HepG2 (cell line): ENCODE results near the gene LYRM2. TPM values are rescaled to one million over a fixed set of nuclear protein-coding genes. Genes with fewer than 3 reads are reported as not detected.

Source experiments
- ATAC-seq: fragments of 200-7000 bp; cut with Tn5 transposase; 3 replicates; pipeline ENCODE4 v1.9.1; 2020; ENCODE audit warnings: mild to moderate bottlenecking, moderate library complexity
- BruUV-seq: library from RNA; stranded (reverse); fragments of 400-500 nt; replicated peaks from 2 replicates; lab custom pipeline; 2021; lab: Mats Ljungman, UMichigan
- CTCF ChIA-PET: fragments of 300-600 bp; formaldehyde crosslinking; extraction: SDS; loops from one replicate; lab custom pipeline; 2021; ENCODE audit warnings: low total read pairs, inconsistent platforms, low intra/inter-chr PET ratio; lab: Yijun Ruan, JAX
- POLR2A ChIA-PET: fragments of 350-600 bp; sonication (Branson Sonifier 250); formaldehyde crosslinking; loops from one replicate; lab custom pipeline; 2020; ENCODE audit warnings: antibody characterized with exemption, inconsistent platforms; lab: Yijun Ruan, JAX
- DNase-seq: peaks from one replicate; pipeline ENCODE4 v3.0.0-alpha.2; 2015; ENCODE audit warnings: low spot score
- FAIRE-seq: peaks from 3 replicates; lab custom pipeline; 2011; peaks lifted over from hg19 to GRCh38; lab: Jason Lieb, UNC
- H2AFZ ChIP-seq: one replicate; pipeline ENCODE4 v1.6.1; 2011; ENCODE audit warnings: low read length, inconsistent platforms
- H3K27ac ChIP-seq: fragments of 300-600 bp; 3 replicates; pipeline ENCODE4 v1.8.0; 2011; ENCODE audit warnings: mixed run types, mild to moderate bottlenecking, mixed read lengths, low read length, inconsistent platforms; ENCODE audit not compliant: insufficient read depth; ENCODE audit errors: extremely low read length
- H3K27me3 ChIP-seq, 2 experiments: fragments of 200-600 bp in 1 of 2; 2 replicates in 1 of 2; 3 replicates in 1 of 2; pipeline versions ENCODE4 v1.6.0 to v1.8.0; 2011; ENCODE audit warnings: low read length in 2 of 2, mild to moderate bottlenecking in 2 of 2, moderate library complexity in 2 of 2, inconsistent platforms in 1 of 2; ENCODE audit not compliant: insufficient read depth in 2 of 2, control insufficient read depth in 1 of 2
- H3K36me3 ChIP-seq, 2 experiments: fragments of 200-600 bp in 1 of 2; replicated peaks in 1 of 2; 2 replicates in 1 of 2; 3 replicates in 1 of 2; pipeline versions ENCODE4 v1.5.1 to v1.8.0; 2011; ENCODE audit warnings: low read length in 2 of 2, inconsistent platforms in 1 of 2; ENCODE audit not compliant: insufficient read depth in 2 of 2, control insufficient read depth in 1 of 2
- H3K4me1 ChIP-seq: 2 replicates; pipeline ENCODE4 v1.5.1; 2012; ENCODE audit warnings: low read length, inconsistent platforms; ENCODE audit not compliant: insufficient read depth
- H3K4me2 ChIP-seq: 2 replicates; pipeline ENCODE4 v1.6.0; 2011; ENCODE audit warnings: low read depth, low read length, inconsistent platforms
- H3K4me3 ChIP-seq, 3 experiments: fragments of 200-600 bp in 1 of 3; sonication (generic), shearing (Covaris generic) in 1 of 3; replicated peaks in 1 of 3; 2 replicates each; pipeline ENCODE4 v1.5.1; 2011 to 2016; ENCODE audit warnings: low read length in 3 of 3, inconsistent platforms in 2 of 3, low read depth in 2 of 3, mild to moderate bottlenecking in 2 of 3, control low read depth in 1 of 3, mixed read lengths in 1 of 3; ENCODE audit not compliant: insufficient read depth in 1 of 3
- H3K79me2 ChIP-seq: one replicate; pipeline ENCODE4 v1.6.1; 2011; ENCODE audit warnings: low read length, inconsistent platforms; ENCODE audit not compliant: insufficient read depth
- H3K9ac ChIP-seq: 2 replicates; pipeline ENCODE4 v1.6.0; 2011; ENCODE audit warnings: mild to moderate bottlenecking, low read depth, low read length, inconsistent platforms; ENCODE audit not compliant: insufficient read depth
- H3K9me3 ChIP-seq: 2 replicates; pipeline ENCODE4 v1.5.1; 2012; ENCODE audit warnings: mild to moderate bottlenecking, low read length
- H4K20me1 ChIP-seq: 2 replicates; pipeline ENCODE4 v1.6.0; 2011; ENCODE audit warnings: inconsistent platforms, mild to moderate bottlenecking, low read length, moderate library complexity; ENCODE audit not compliant: insufficient read depth
- CEBPB ChIP-seq: IDR thresholded peaks from 2 replicates; pipeline ENCODE4 v1.6.1; 2011; ENCODE audit warnings: low read depth, low read length, improper control_type of control experiment, borderline replicate concordance
- CREM ChIP-seq, 2 experiments: sonication (generic) in 1 of 2; formaldehyde crosslinking in 1 of 2; IDR thresholded peaks; 2 replicates each; pipeline versions ENCODE4 v1.4.0 to v1.6.1; 2016 to 2020; ENCODE audit warnings: antibody characterized with exemption in 1 of 2, mild to moderate bottlenecking in 1 of 2, missing genetic modification reagents in 1 of 2
- MAFK ChIP-seq, 2 experiments: IDR thresholded peaks in 1 of 2; conservative IDR thresholded peaks in 1 of 2; 2 replicates each; pipeline ENCODE4 v1.6.1; 2011; ENCODE audit warnings: improper control_type of control experiment in 2 of 2, low read length in 2 of 2
- NPAS2 ChIP-seq: sonication (generic); formaldehyde crosslinking; IDR thresholded peaks from 2 replicates; pipeline ENCODE4 v1.8.0; 2022; ENCODE audit warnings: mild to moderate bottlenecking, missing genetic modification reagents, borderline replicate concordance
- ZNF33A ChIP-seq: sonication (generic); formaldehyde crosslinking; IDR thresholded peaks from 2 replicates; pipeline ENCODE4 v1.5.1; 2020; ENCODE audit warnings: missing genetic modification reagents, mild to moderate bottlenecking, moderate library complexity, borderline replicate concordance
- ZNF44 ChIP-seq: sonication (generic); formaldehyde crosslinking; IDR thresholded peaks from 2 replicates; pipeline ENCODE4 v1.5.1; 2020; ENCODE audit warnings: mild to moderate bottlenecking, missing genetic modification reagents
- ZNF563 ChIP-seq: sonication (generic); formaldehyde crosslinking; IDR thresholded peaks from 2 replicates; pipeline ENCODE4 v1.8.0; 2022; ENCODE audit warnings: mild to moderate bottlenecking, moderate library complexity, missing genetic modification reagents
- ZZZ3 ChIP-seq: sonication (generic); formaldehyde crosslinking; IDR thresholded peaks from 2 replicates; pipeline ENCODE4 v1.4.0; 2020; ENCODE audit warnings: missing genetic modification reagents, mild to moderate bottlenecking, borderline replicate concordance
- WGBS: methylation state at CpG from one replicate; pipeline ENCODE4 v1.1.6; 2017; ENCODE audit warnings: low lambda C conversion rate; 5-methylcytosine and 5-hydroxymethylcytosine counted together
- in situ Hi-C: cut with HindIII; loops from 2 replicates; pipeline ENCODE4 v1.10.0; 2017; ENCODE audit warnings: low pct_unique_long_range_greater_than_20kb; ENCODE audit not compliant: extremely low pct_ligation_motif_present
- intact Hi-C: fragments of 100-400 bp; cut with micrococcal nuclease; formaldehyde crosslinking; loops from one replicate; pipeline ENCODE4 v1.10.0; 2022; ENCODE audit not compliant: unreplicated experiment
- polyA plus RNA-seq, 8 experiments: library from polyadenylated mRNA; depleted of rRNA in 3 of 8; stranded (reverse) in 7 of 8; unstranded in 1 of 8; fragments of >200 nt; fragmentation: Illumina TruSeq in 4 of 8; extraction: Trizol in 4 of 8; gene quantifications; 2 replicates each; pipeline versions ENCODE4 v1.2.1 to v1.2.3, GENCODE V29; 2011 to 2016; ENCODE audit warnings: low read depth in 4 of 8, missing spikeins in 1 of 8, mixed read lengths in 1 of 8; ENCODE audit not compliant: insufficient read depth in 1 of 8
- total RNA-seq, 5 experiments: library from RNA; depleted of rRNA; stranded (reverse); fragments of >200 nt; fragmentation: Illumina TruSeq; extraction: Trizol; gene quantifications; 2 replicates each; pipeline ENCODE4 v1.2.3, GENCODE V29; 2016; ENCODE audit warnings: low read depth in 1 of 5
- TF ChIP-seq, protein P1 (sequence below): sonication (generic); formaldehyde crosslinking; IDR thresholded peaks from 2 replicates; pipeline ENCODE4 v1.5.1; 2020; ENCODE audit warnings: missing genetic modification reagents, mild to moderate bottlenecking, borderline replicate concordance
- TF ChIP-seq, protein P2 (sequence below): sonication (generic); formaldehyde crosslinking; IDR thresholded peaks from 2 replicates; pipeline ENCODE4 v1.9.0; 2022; ENCODE audit warnings: missing genetic modification reagents, mild to moderate bottlenecking, borderline replicate concordance
- TF ChIP-seq, protein P3 (sequence below): sonication (generic); formaldehyde crosslinking; IDR thresholded peaks from 2 replicates; pipeline ENCODE4 v1.4.0; 2020; ENCODE audit warnings: mild to moderate bottlenecking, missing genetic modification reagents
- TF ChIP-seq, protein P4 (sequence below): IDR thresholded peaks from 2 replicates; pipeline ENCODE4 v1.6.1; 2012; ENCODE audit warnings: inconsistent platforms
- TF ChIP-seq, protein P5 (sequence below): sonication (generic); IDR thresholded peaks from 2 replicates; pipeline ENCODE4 v1.6.1; 2016; ENCODE audit warnings: low read depth, borderline replicate concordance

Gene LYRM2
- total and polyA plus RNA-seq, 2 of the 13 experiments (the other 11 are each of a cell fraction or from before 2014, with no cell fraction given) = 17.8 to 32.6 TPM

DNA sequence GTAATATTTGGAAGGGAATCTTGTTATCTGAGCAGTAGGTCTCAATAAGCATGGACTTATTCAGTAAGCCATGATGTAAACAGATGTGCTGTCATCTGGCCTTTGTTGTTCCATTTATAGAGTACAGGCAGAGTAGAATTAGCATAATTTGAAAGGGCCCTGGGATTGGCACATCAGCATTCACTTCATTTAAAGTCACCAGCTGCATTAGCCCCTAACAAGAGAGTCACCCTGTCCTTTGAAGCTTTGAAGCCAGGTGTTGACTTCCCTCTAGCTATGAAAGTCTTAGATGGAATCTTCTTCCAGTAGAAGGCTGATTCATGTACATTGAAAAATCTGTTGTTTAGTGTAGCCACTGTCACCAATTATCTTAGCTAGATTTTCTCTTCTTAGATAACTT is 109.7 kb downstream of the LYRM2 start:
- ATAC-seq = no peak
- H3K9me3 ChIP-seq = no peaks in the 10 kb centered on the region
- no peaks in the 10 kb centered on the region for H3K36me3 ChIP-seq
- intact Hi-C loops (no loop called here), in situ Hi-C loops (no loop called here)
- FAIRE-seq = no peak
- ChIA-PET POLR2A (no interaction called here), CTCF (no interaction called here)
- no peak overlapping the region for H3K9ac ChIP-seq
- no peaks in the 10 kb centered on the region for H3K79me2 ChIP-seq
- no peaks in the 10 kb centered on the region for H4K20me1 ChIP-seq
- H2AFZ ChIP-seq = no peak overlapping the region
- DNase-seq = no peak
- no peaks in the 10 kb centered on the region for H3K4me1 ChIP-seq
- H3K4me3 ChIP-seq = no peak overlapping the region
- TF ChIP-seq MAFK (conservative IDR thresholded peaks at IDR 0.05 in 1 of 2, IDR thresholded peaks at IDR 0.05 in 1 of 2; ENCODE audit: low read length in 2 of 2) = no peak
- H3K27ac ChIP-seq = no peak overlapping the region
- no peak overlapping the region for H3K4me2 ChIP-seq
- H3K27me3 ChIP-seq = no peaks in the 10 kb centered on the region
- BruUV-seq = no TSS peak

DNA sequence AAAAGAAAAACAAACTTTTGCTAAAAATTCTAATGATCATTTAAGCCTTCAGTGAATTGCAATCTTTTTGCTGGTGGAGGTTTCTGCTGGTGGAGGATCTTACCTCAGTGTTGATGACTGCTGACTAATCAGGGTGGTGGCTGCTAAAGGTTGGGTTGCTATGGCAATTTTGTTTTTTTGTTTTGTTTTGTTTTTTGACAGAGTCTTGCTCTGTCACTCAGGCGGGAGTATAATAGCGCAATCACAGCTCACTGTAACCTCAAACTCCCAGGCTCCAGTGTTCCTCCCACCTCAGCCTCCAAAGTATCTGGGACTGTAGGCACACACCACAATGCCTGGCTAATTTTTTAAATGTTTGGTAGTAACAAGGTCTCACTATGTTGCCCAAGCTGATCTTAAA is 110.9 kb downstream of the LYRM2 start:
- no peak overlapping the region for H3K4me3 ChIP-seq
- H3K27me3 ChIP-seq = no peaks in the 10 kb centered on the region
- H3K9me3 ChIP-seq = no peaks in the 10 kb centered on the region
- ChIA-PET CTCF (no interaction called here), POLR2A (no interaction called here)
- H3K4me1 ChIP-seq = no peaks in the 10 kb centered on the region
- no peaks in the 10 kb centered on the region for H3K79me2 ChIP-seq
- 70% methylated on average over 2 of the region's 2 CpGs for WGBS
- intact Hi-C loops (no loop called here), in situ Hi-C loops (no loop called here)
- H4K20me1 ChIP-seq = no peaks in the 10 kb centered on the region
- no peak overlapping the region for H3K27ac ChIP-seq
- FAIRE-seq (no peak), ATAC-seq (no peak), DNase-seq (no peak)
- BruUV-seq = no TSS peak
- no peak overlapping the region for H3K9ac ChIP-seq
- no peak overlapping the region for H2AFZ ChIP-seq
- H3K36me3 ChIP-seq = no peaks in the 10 kb centered on the region
- no peak overlapping the region for H3K4me2 ChIP-seq
- TF ChIP-seq NPAS2 (CRISPR knock-in tag) (no peak), ZZZ3 (CRISPR knock-in tag) (no peak), ZNF44 (CRISPR knock-in tag) (no peak), CREM (IDR thresholded peaks at IDR 0.05) (no peak), CREM (CRISPR knock-in tag; IDR thresholded peaks at IDR 0.05) (no peak), CEBPB (no peak), ZNF33A (no peak), ZNF563 (CRISPR knock-in tag) (no peak)
- TF ChIP-seq, protein P1, sequence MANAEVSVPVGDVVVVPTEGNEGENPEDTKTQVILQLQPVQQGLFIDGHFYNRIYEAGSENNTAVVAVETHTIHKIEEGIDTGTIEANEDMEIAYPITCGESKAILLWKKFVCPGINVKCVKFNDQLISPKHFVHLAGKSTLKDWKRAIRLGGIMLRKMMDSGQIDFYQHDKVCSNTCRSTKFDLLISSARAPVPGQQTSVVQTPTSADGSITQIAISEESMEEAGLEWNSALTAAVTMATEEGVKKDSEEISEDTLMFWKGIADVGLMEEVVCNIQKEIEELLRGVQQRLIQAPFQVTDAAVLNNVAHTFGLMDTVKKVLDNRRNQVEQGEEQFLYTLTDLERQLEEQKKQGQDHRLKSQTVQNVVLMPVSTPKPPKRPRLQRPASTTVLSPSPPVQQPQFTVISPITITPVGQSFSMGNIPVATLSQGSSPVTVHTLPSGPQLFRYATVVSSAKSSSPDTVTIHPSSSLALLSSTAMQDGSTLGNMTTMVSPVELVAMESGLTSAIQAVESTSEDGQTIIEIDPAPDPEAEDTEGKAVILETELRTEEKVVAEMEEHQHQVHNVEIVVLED = no peak
- TF ChIP-seq, protein P2, sequence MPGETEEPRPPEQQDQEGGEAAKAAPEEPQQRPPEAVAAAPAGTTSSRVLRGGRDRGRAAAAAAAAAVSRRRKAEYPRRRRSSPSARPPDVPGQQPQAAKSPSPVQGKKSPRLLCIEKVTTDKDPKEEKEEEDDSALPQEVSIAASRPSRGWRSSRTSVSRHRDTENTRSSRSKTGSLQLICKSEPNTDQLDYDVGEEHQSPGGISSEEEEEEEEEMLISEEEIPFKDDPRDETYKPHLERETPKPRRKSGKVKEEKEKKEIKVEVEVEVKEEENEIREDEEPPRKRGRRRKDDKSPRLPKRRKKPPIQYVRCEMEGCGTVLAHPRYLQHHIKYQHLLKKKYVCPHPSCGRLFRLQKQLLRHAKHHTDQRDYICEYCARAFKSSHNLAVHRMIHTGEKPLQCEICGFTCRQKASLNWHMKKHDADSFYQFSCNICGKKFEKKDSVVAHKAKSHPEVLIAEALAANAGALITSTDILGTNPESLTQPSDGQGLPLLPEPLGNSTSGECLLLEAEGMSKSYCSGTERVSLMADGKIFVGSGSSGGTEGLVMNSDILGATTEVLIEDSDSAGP = no peak
- TF ChIP-seq, protein P3, sequence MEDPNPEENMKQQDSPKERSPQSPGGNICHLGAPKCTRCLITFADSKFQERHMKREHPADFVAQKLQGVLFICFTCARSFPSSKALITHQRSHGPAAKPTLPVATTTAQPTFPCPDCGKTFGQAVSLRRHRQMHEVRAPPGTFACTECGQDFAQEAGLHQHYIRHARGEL = no peak
- TF ChIP-seq, protein P4, sequence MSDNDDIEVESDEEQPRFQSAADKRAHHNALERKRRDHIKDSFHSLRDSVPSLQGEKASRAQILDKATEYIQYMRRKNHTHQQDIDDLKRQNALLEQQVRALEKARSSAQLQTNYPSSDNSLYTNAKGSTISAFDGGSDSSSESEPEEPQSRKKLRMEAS = no peak
- TF ChIP-seq, protein P5, sequence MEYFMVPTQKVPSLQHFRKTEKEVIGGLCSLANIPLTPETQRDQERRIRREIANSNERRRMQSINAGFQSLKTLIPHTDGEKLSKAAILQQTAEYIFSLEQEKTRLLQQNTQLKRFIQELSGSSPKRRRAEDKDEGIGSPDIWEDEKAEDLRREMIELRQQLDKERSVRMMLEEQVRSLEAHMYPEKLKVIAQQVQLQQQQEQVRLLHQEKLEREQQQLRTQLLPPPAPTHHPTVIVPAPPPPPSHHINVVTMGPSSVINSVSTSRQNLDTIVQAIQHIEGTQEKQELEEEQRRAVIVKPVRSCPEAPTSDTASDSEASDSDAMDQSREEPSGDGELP = no peak
